ENCODE data around the gene FBXL3. TPM values are rescaled to one million over a fixed set of nuclear protein-coding genes. Genes with fewer than 3 reads are reported as not detected.

FBXL3 gene
- polyA plus RNA-seq, 1 donor (not counting 4 experiments of a cell fraction or from before 2014, with no cell fraction given), result 25.4 TPM

- Histone ChIP-seq H3K9ac (ENCODE audit: control insufficient read depth, extremely low read depth, insufficient read depth, low read length) (no peak overlapping the region), H3K27me3 (ENCODE audit: control insufficient read depth, extremely low read depth, insufficient read depth, low read length) (no peaks in the 10 kb centered on the region), H3K36me3 (ENCODE audit: control insufficient read depth in 2 of 2, extremely low read depth in 1 of 2, insufficient read depth in 2 of 2, low read length in 2 of 2) (peaks cover 4 to 14% of the 10 kb centered on the region in 2 experiments), H3K4me2 (ENCODE audit: control insufficient read depth, extremely low read depth, insufficient read depth, low read depth, low read length) (no peak overlapping the region), H3K79me2 (ENCODE audit: control insufficient read depth, insufficient read depth, low read length) (no peaks in the 10 kb centered on the region), H4K20me1 (ENCODE audit: control insufficient read depth, extremely low read depth, insufficient read depth, low read length) (no peaks in the 10 kb centered on the region), H3K27ac (ENCODE audit: control insufficient read depth, insufficient read depth, low read length) (no peak overlapping the region), H2AFZ (ENCODE audit: control insufficient read depth, low read length) (no peak overlapping the region), H3K4me1 (ENCODE audit: control insufficient read depth, extremely low read depth, insufficient read depth, low read length) (no peaks in the 10 kb centered on the region), H3K4me3 (ENCODE audit: control insufficient read depth in 2 of 3, extremely low read depth in 1 of 3, insufficient read depth in 2 of 3, low read depth in 1 of 3, low read length in 3 of 3) (no peak overlapping the region), H3K9me1 (ENCODE audit: control insufficient read depth, extremely low read depth, insufficient read depth, low read length) (no peaks in the 10 kb centered on the region), H3K9me3 (ENCODE audit: control insufficient read depth, low read depth, low read length) (no peaks in the 10 kb centered on the region)
- DNase-seq (ENCODE audit: low read depth, low spot score) (no peak), FAIRE-seq (no peak)
- dilution Hi-C loops (cut with MboI; ENCODE audit: extremely low pct_ligation_motif_present, low sequenced_read_pairs), result no loop called here
- TF ChIP-seq EZH2 (IDR thresholded peaks at IDR 0.05; ENCODE audit: low read length) (no peak), CTCF (optimal IDR thresholded peaks at IDR 0.05 in 1 of 3, IDR thresholded peaks at IDR 0.05 in 1 of 3, conservative IDR thresholded peaks at IDR 0.05 in 1 of 3; ENCODE audit: extremely low read depth in 1 of 3, insufficient read depth in 2 of 3, low read length in 3 of 3) (no peak)
These were observed 29.4 kb upstream of the FBXL3 start for GRCh38 chr13:77056382-77056781.

GRCh38 chr13:77055158-77055557, 28.2 kb upstream of the FBXL3 start:
- Histone ChIP-seq H3K27me3 (ENCODE audit: control insufficient read depth, extremely low read depth, insufficient read depth, low read length) (no peaks in the 10 kb centered on the region), H3K79me2 (ENCODE audit: control insufficient read depth, insufficient read depth, low read length) (no peaks in the 10 kb centered on the region), H3K4me3 (ENCODE audit: control insufficient read depth in 2 of 3, extremely low read depth in 1 of 3, insufficient read depth in 2 of 3, low read depth in 1 of 3, low read length in 3 of 3) (no peak overlapping the region), H4K20me1 (ENCODE audit: control insufficient read depth, extremely low read depth, insufficient read depth, low read length) (no peaks in the 10 kb centered on the region), H3K36me3 (ENCODE audit: control insufficient read depth in 2 of 2, extremely low read depth in 1 of 2, insufficient read depth in 2 of 2, low read length in 2 of 2) (peaks cover 4 to 17% of the 10 kb centered on the region in 2 experiments), H3K9me3 (ENCODE audit: control insufficient read depth, low read depth, low read length) (no peaks in the 10 kb centered on the region), H3K4me2 (ENCODE audit: control insufficient read depth, extremely low read depth, insufficient read depth, low read depth, low read length) (no peak overlapping the region), H3K27ac (ENCODE audit: control insufficient read depth, insufficient read depth, low read length) (no peak overlapping the region), H3K9ac (ENCODE audit: control insufficient read depth, extremely low read depth, insufficient read depth, low read length) (no peak overlapping the region), H3K9me1 (ENCODE audit: control insufficient read depth, extremely low read depth, insufficient read depth, low read length) (no peaks in the 10 kb centered on the region), H2AFZ (ENCODE audit: control insufficient read depth, low read length) (no peak overlapping the region), H3K4me1 (ENCODE audit: control insufficient read depth, extremely low read depth, insufficient read depth, low read length) (no peaks in the 10 kb centered on the region)
- TF ChIP-seq EZH2 (IDR thresholded peaks at IDR 0.05; ENCODE audit: low read length), result no peak
- TF ChIP-seq CTCF (optimal IDR thresholded peaks at IDR 0.05 in 1 of 3, IDR thresholded peaks at IDR 0.05 in 1 of 3, conservative IDR thresholded peaks at IDR 0.05 in 1 of 3; ENCODE audit: extremely low read depth in 1 of 3, insufficient read depth in 2 of 3, low read length in 3 of 3), result no peak
- dilution Hi-C loops (cut with MboI; ENCODE audit: extremely low pct_ligation_motif_present, low sequenced_read_pairs), result no loop called here
- DNase-seq (ENCODE audit: low read depth, low spot score) (no peak), FAIRE-seq (no peak)
